Stimulated activated CD8-positive, alpha-beta memory T cell treated with anti-CD3 and anti-CD28 coated beads, Interleukin-7, amount 100 ng/mL, for 1 hour (primary cell): ENCODE data around the gene ARG2.
"Not testable (repeated sequence)": the region's sequence is repeated elsewhere in the genome, so short reads cannot be mapped to it uniquely, and the experiment has no call there.

Experiments
- DNase-seq, 2 donors: peaks; one replicate each; pipeline ENCODE4 v3.0.0-alpha.2; 2020; ENCODE audit warnings: low read depth in 2 of 2

ARG2 gene

DNA sequence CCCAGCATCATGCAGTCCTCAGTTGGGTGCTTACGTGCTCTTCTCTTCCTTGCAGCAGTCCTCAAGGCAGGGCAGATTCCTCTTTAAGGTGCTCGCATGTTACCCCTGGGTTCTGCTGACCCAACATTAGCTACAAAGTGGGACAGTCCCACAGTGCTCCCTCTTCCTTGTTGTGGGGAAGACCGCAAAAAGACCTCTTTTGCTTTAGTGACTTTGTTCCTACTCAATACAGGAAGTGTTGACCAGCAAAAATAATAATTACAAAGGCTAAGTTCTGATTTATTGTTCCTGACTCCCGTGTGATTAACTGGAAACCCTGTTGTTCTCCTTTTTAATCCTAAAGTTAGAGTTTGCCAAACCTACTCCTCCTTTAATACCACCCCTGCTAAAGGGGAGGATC is 33.4 kb upstream of the ARG2 start:
- no peak for DNase-seq

DNA sequence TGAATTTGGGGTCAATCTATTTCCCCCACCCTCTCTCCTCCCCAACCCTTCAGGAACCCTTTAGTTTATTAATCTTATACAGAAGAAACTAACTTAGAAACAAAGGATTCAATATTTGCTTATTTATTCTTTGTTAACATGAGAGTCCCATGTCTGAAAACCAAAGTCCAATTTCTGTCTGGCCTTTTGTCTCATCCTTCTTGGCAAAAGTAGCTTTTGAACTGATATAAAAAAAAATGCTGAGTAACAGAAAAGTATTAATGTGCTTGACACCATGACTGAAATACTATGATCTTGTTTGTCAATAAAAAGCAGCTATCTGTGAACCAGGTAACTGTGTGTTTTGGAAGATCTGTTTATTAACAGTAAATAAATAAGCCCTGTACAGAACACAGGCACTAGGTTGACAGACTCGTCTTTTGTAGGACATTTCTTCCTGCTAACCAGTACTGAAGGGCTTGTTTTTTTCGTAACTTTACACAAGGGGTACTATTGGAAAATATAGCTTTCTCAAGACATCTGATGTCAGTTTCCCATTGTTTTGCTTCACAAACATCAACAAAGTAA is 30.4 kb upstream of the ARG2 start:
- DNase-seq: no peak

DNA sequence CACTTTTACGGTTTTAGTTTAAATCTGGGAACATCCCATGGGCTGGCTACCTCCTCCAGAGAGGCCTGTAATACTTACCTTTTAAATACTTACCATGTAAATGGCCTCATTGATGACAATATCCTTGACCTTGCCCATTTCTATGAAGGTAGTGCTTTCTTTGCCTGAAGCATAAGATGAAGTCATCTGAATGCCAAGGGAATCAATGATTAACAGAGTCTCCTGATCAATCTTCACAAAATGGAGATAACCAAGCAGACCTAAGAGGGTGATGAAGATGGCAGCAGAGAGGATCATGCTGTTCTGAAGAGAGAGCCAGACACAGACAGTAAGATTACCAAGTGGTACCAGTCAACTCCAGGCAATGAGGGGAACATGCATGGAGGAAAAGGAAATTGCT is 26.1 kb upstream of the ARG2 start:
- not testable (repeated sequence) for DNase-seq

DNA sequence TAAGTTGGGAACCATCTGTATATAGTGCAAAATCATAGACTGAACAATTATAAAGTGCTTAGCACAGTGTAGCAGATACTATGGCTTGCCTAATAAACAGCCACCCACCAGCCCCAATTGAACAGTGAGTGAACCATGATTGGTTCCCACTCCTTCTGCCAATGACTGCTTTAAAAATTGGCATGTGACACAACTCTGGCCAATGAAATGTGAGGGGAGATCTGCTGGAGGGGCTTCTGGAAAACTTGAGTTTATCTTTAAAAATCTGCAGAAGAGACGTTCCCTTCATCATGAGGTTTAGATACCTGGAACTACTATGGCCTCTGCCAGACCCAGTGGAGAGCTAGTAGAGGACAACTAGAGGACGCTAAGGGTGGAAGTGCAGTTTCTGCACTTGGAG is 24.3 kb upstream of the ARG2 start:
- DNase-seq: no peak

DNA sequence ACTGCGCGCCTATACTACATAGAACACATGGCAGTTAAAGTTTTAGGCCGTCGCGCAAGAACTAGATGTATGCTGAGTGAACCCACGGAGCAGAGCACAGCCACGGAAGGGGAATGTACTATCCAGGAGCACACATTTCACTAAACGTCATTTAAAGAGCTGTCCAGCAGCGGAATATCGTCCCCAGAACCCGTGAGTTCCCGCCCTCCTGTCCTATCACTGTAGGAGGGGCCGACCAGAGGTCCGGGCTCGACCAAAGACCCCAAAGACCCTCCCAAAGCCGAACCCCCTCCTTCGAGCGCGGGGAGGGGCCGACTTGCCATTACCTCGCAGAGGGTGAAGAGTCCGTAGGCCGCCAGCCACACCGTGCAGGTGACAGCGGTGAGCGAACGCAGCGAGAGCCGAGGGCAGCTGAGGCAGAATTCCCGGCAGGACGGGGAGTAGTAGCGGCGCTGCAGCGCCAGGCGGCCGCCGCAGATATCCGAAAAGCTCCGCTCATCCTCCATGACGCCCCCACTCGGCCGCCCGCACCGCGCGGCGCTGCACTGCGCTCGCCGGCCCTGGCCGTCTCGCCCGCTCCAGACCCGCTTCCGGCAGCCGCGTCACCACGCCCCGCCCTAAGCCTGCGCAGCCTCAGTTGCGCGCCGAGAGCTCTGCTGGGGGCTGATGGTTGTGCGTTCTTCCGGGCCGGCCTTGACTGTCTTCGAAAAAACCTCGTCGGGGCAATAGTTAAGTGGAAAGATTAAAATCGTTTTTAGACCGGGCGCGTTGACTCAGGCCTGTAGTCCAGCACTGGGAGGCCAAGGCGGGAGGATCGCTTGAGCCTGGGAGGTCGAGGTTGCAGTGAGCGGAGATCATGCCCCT is 19.8 kb upstream of the ARG2 start, which contains the start of gene PIGH:
Gene PIGH, minus strand, starts transcription at position 571 of the 864 bp plus-strand sequence. Its CDS starts 65 bp downstream, at position 506.
- peak; percentile 89 to 91 for DNase-seq

DNA sequence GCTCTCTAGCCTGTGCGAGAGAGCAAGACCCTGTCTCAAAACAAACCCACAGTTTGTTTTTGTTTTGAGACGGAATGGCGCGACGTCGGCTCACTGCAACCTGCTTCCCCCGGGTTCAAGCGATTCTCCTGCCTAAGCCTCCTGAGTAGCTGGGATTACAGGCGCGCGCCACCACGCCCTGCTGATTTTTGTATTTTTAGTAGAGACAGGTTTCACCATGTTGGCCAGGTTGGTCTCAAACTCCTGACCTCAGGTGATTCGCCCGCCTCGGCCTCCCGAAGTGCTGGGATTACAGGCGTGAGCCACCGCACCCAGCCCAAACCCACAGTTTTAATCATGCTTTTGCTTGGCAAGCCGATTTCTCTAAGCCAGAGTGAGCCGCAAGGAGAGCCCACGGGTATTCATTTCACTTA is 19.2 kb upstream of the ARG2 start:
- DNase-seq: not testable (repeated sequence)

DNA sequence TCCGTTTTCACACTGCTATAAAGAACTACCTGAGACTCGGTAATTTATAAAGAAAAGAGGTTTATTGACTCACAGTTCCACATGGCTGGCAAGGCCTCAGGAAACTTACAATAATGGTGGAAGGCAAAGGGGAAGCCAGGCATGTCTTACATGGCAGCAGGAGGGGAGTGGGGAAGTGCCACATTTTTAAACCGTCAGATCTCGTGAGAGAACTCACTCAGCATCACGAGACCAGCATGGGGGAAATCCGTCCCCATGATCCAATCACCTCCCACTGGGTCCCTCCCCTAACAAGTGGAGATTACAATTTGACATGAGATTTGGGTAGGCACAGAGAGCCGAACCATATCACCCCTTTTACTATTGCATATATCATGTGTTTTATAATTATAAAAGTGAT is 17.6 kb upstream of the ARG2 start:
- DNase-seq: no peak

DNA sequence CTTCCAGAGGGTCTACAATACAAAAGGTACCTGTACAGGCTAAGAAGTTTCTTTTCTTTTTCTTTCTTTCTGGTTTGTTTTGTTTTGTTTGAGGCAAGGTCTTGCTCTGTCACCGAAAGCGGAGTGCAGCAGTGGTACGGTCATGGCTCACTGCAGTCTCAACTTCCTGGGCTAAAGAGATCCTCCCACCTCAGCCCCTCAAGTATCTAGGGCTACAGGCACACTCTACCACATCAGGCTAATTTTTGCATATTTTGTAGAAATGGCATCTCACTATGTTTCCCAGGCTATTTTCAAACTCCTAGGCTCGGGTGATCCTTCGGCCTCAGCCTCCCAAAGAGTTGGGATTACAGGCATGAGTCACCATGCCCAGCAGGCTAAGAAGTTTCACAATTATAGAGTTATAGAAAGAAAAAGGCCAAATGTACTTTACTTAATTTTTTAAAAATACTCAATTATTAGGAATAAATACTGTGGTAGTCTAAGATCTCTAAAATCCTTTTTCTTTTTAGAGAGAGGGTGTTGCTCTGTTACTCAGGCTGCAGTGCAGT is 16.6 kb upstream of the ARG2 start:
- no peak for DNase-seq

DNA sequence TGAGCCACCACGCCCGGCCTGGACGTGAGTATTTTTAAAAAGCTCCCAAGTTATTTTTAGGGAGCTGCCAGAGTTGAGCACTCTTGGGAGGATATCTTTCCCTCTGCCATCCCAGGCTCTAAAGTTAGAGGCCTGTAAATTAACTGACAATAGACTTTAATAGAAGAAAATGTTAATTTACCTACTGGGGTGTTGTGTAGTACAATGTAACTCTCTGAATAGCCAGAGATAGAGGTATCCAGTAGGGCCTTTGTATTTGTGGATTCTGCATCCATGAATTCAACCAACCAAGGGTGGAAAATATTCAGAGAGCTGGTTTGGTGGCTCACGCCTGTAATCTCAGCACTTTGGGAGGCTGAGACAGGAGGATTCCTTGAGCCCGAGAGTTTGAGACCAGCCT is 12.1 kb upstream of the ARG2 start:
- no peak for DNase-seq

DNA sequence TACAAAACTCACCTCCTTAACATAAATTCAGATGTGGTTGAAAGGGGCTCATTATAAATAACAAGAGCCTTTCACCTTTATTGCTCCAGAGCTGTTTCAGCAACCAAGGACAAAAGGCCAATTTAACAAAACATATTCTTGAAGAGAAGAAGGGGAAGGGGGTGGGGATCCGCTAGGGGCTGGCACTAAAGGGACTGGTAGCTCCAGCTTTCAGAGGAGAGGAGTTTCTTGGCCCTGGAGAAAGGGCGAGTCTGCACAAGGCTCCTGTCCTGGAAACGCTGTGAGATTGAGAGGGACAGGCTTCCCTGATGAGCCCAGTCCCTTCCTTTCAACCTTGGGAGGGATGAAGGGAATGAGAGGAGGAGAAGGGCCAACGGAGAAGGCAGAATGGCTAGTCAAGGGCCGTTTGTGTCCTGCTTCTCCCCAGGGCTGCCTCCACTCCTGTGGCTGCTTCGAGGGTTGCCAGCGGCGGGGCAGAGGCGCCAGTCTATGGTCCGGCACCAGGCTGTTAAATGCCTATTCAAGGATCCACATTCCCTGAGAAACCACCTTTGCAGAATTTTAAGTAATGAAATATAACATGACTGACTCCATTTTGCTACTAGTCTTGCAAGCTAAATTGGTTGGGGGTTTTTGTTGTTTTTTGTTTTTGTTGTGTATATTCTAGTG is 9.9 kb upstream of the ARG2 start:
- DNase-seq: no peak

DNA sequence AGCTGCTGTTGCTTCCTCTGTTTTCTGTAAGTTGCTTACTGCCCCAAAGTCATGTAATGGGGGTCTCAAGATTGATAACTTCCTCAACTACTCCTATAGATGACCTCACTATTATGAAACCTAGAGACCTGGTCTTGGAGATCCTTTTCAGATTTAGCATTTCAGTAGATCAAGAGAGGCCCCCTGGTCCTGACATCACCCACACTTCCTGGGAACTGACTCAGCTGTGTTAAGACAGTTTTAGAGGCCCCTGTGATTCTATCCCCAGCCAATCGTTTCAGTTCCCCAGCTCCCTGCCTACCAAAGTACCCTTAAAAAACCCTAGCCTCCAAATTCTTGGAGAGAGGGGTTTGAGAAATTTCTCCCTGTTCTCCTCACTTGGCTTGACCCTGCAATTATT is 9.2 kb upstream of the ARG2 start:
- DNase-seq: no peak

DNA sequence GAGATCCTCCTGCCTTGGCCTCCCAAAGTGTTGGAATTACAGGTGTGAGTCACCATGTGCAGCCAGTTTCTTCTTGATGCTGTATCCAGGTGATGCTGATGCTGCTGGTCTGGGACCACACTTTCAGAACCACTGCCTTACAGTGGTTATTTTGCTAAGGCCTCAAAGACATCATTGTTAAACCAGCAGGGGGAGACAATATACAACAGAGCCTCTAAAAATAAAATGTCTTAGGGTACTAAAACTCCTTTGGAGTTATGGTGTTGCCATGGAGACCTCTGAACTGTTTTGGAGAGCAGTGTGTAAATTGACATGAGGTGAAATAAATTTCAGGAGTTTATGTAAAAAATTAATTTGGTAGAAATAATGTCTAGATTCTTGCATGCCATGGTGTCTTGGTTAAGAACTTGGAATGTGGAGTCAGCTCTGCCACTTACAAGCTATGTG is 1.1 kb upstream of the ARG2 start:
- DNase-seq: no peak

DNA sequence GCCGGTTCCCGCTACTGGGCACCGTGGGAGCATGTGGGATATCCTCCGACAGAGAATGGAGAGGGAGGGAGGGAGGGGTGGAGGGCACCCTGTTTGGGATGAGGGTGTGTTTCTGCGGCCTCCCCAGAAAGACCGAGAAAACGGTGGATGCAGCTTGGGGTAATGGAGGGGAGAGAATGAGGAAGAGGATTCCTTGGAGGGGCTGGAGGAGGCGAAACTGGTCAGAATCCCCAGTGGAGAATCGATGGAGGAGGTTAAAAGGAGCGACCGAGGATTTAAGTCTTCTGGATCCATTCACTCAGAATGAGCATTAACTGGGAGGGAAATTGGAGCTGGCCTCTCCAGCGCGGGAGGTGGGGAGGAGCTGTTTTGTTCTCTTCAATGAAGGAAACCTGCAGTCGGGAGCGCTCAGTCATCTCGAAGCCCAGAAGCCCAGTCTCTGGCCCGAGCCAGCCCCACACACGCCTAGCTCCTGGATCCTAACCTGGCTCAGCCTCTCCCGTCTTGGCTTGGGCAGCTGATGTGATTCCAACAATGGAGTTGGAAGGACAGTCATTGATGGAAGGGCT is 581 bp downstream of the ARG2 start:
- DNase-seq: no peak

DNA sequence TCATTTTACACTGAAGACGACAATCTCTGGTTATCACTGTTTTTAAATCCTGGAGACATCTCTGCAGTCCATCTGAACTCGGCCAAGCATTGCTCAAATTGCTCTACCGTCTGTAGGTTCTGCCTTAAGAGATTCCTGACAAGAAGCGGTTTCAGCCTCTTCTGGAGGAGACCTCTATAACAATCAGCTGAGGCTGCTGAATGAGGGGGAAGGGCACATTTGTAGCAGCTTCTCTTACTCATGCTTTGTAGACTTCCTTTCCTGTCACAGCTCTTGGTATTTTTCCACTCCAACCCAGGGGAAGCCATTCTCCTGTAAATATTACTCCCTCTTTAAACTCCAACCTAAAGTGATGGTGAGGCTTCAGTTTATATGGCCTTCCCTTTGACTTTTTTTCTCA is 3.0 kb downstream of the ARG2 start:
- DNase-seq: no peak

DNA sequence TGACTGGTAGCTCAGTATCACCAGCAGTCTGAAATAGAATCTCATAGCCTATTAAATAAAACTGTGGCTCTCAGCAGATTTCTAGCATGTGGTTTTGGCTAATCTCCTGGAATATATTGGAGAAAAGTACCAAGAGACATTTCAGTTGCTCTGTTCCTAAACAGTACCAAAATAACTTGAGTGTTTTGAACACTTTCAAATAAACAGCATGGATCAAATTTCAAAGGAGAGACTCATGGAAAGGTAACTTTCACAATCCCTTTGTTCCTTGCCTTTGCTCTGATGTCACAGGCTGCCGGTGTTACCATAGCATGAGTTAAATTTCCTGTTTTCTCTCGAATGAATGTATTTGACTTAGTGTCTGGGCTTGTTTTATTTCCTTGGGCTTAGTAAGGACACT is 3.4 kb downstream of the ARG2 start:
- no peak for DNase-seq

DNA sequence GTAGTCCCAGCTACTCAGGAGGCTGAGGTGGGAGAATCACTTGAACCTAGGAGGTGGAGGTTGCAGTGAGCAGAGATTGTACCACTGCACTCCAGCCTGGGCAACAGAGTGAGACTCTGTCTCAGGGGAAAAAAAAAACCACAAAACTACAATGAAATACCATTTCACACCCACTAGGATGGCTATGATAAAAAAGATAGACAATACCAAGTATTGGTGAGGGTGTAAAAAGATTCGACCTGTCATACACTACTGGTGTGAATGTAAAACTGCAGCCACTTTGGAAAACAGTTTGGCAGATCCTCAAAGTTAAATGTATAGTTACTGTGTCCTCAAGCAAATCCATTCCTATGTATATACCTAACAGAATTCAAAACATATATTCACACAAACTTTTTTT is 6.4 kb downstream of the ARG2 start:
- not testable (repeated sequence) for DNase-seq

DNA sequence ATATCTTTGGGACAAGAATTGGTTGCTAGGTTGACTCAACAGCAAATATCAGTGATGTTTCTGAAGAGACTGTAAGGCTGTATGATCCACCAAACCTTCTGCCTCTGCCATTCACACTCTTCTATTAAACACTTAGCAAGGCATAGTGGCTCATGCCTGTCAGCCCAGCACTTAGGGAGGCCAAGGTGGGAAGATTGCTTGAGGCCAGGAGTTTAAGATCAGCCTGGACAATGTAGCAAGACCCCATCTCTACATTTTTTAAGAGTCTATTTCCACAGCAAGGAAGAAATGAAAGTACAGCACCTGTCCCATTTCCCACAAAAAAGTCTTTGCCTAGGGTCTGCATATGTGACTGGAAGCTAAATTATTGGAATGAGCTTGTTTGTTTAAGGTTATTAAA is 7.8 kb downstream of the ARG2 start:
- DNase-seq: no peak

DNA sequence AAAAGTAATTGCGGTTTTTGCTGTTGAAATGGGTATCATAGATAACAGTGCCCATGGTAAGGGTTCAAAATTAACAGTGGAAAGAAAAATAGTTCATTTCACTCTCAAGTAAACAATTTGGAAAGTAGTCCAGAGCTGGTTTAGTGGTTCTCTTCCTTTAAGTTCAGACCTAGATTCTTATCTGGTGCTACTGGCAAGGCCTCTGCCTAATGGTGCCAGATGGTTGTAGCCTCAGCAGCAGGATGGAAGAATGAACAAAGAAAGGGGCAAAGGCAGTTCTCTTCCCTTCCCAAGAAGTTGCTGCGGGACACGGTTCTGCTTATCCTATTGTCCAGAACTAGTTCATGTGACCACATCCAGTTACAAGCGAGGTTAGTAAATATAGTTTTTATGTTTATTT is 10.5 kb downstream of the ARG2 start:
- no peak for DNase-seq

DNA sequence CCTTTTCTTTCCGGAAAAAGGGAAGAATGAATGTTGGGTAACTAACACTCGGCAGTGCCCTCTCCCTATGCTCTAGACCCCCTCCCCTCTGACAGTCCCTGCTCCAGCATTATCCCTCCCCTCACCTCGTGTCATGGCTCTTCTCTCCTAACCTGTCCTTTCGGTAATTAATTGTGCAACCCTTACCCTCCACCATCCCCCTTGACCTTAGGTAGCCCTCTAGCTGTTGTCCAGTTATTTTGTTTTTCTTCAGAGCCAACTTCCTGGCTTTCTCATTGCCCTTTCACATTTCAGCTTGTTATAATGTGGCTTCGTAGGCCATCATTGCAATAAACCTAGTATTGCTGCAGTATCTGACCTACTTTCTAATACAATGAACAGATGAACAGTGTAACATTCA is 11.2 kb downstream of the ARG2 start:
- DNase-seq: no peak

DNA sequence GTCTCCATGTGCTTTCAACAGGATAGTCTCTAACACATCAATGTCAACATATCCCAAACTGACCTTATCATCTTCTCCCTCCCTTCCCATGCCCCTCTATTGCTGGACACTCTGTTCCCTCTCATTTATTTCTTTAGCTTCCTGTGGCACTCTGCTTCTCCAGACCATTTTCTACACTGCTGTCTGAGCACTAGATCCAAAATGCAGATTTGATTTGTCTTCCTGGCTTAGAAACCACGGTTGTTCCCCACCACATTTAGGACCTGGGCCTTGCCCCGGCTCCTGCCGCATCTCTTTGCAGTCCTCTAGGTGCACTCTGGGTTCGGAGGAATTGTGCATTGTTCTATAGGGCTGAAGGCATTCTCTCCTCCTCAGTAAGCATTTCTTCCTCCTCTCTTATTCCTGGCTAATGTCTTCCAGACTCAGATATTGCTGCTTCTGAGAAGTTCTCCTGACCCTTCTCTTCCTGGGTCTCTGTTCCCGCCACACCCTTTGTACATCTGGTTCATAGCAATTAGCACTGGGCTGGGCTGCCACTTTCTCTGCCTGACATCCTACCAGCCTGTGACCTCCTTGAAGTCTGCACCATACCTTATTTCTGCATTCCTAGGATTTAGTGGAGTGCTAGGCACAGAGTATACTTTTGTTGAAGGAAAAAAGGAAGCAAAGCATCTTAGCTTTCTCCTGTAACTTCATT is 13.9 kb downstream of the ARG2 start:
- no peak for DNase-seq

DNA sequence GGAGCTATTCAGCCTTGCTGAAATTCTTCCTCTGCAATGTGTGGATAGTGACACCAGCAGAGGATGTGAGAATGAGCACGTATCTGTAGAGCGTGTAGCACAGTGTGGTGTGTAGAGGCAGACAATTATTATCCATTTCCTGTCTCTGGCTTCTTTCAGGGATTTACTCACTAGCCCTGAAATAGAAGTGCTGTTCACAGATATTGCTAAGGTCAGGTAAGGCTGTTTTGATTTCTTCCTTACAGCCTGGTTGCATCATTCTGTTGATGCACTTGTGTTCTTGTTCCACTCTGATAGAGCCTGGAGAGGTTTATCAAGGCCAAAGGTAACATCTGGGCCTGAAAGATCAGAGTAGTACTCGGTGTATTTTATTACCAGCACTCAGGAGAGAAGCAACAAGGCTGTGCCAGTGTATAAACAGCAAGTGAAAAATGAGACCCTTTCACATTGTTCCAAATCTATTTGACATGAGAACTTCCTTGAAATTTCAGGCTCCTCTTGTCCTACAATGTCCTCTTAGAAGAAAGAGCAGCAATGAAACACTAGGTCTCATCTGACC is 16.7 kb downstream of the ARG2 start:
- DNase-seq: no peak
